Stimulated activated memory B cell treated with anti-CD40 and anti-IgM and Interleukin-4, amounts not matched to agents 10 μg/mL and 1 μg/mL and 100 μg/mL, for 72 hours (primary cell): ENCODE results near the gene HOTAIR.

Experiments
- ATAC-seq: fragments of 150-1000 bp; cut with Tn5 transposase; 2 replicates; pipeline ENCODE4 v1.10.0; 2021
- H3K27ac Mint-ChIP-seq: one replicate; pipeline ENCODE4 v1.8.0; 2022; ENCODE audit warnings: mild to moderate bottlenecking, mixed read lengths
- H3K27me3 Mint-ChIP-seq: one replicate; pipeline ENCODE4 v1.8.0; 2022; ENCODE audit warnings: mixed read lengths
- H3K36me3 Mint-ChIP-seq: one replicate; pipeline ENCODE4 v1.8.0; 2022; ENCODE audit warnings: mixed read lengths
- H3K4me1 Mint-ChIP-seq: one replicate; pipeline ENCODE4 v1.8.0; 2022; ENCODE audit warnings: mixed read lengths
- H3K4me3 Mint-ChIP-seq: one replicate; pipeline ENCODE4 v1.8.0; 2022; ENCODE audit warnings: mild to moderate bottlenecking, moderate library complexity, mixed read lengths
- H3K9me3 Mint-ChIP-seq: one replicate; pipeline ENCODE4 v1.8.0; 2022; ENCODE audit warnings: mixed read lengths

Gene HOTAIR

DNA sequence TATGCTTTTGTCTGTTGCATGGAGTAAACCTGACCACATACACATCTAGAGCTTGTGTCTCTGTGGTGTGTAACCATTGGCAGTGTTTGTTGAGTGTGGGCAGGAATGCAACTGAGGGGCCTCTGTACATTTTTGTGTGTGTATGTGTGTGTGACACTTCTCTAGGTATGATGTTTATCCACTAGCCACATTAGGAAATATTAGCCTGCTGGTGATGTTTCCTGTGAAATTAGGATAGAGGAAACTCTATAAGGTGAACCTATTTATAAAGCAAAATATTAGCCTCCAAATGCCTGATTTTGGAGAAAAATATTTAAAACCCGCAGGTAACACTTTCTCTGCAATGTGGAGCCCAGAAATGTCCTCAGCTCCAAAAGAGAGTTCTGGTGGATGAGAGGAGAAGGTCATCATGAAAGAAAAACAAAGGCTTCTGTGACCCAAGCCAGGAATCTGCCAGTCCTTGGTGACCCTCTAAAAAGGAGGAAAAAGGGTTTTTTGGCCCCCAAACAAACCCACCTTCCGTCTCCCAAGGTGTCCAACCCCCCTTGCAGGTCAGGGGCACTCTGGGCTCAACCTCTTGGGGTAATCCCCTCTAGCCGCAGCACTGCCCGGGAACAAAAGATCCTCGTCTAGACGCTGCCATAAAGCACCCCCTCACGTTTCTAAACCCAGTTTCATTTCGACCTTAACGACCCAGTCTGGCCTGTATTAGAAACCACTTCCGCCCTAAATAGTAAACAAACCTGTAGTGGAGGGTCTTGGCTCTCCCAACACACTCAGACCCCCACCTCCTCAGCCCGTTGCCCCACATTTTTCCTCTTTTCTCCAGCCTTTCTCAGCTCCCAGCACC lies 3.1 kb upstream of the HOTAIR start:
- H3K4me1 Mint-ChIP-seq = peaks cover 17% of the 10 kb centered on the region
- peaks cover 87% of the 10 kb centered on the region for H3K27me3 Mint-ChIP-seq
- ATAC-seq = no peak
- H3K4me3 Mint-ChIP-seq = no peak overlapping the region
- H3K27ac Mint-ChIP-seq = no peak overlapping the region
- no peaks in the 10 kb centered on the region for H3K36me3 Mint-ChIP-seq
- H3K9me3 Mint-ChIP-seq = peaks cover 2% of the 10 kb centered on the region

DNA sequence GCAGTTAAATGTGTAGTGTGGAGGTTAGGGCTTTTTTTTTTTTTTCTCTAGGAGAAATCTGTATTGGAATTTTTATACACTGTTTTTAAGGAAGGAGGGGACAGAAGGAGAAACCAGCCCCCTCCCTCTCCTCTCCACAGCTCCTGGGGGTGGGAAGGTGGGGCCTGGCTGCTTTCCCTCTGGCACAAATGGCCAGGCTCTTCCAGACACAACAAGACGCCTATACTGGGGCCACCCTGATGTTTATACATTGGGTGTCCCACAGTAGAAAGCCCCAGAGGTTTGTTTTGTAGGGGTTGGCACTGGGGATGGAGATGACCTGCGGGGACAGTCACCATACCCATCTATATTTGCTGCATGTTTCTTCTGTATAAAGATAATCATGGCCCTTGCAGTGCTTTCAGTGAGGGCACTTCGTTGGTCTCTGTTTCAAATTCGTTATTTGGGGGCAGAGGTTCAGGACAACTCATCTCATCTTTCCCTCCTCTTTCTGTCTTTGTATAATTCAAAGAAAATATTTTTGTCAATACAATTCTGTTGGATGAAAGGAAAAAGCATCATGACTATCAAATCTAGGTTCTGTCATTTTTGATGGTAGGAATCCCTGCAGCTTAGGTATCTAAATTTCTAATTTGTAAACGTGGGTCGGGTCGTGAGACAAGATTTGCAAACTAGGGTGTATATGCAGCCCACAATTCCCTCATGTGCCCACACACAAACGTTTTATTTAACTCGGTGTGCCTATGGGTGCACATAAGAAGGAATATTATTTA lies 2.3 kb upstream of the HOTAIR start:
- Mint-ChIP-seq H3K4me3 (no peak overlapping the region), H3K4me1 (peaks cover 17% of the 10 kb centered on the region), H3K27ac (no peak overlapping the region), H3K27me3 (peaks cover 87% of the 10 kb centered on the region), H3K9me3 (peaks cover 2% of the 10 kb centered on the region), H3K36me3 (no peaks in the 10 kb centered on the region)
- ATAC-seq = no peak

DNA sequence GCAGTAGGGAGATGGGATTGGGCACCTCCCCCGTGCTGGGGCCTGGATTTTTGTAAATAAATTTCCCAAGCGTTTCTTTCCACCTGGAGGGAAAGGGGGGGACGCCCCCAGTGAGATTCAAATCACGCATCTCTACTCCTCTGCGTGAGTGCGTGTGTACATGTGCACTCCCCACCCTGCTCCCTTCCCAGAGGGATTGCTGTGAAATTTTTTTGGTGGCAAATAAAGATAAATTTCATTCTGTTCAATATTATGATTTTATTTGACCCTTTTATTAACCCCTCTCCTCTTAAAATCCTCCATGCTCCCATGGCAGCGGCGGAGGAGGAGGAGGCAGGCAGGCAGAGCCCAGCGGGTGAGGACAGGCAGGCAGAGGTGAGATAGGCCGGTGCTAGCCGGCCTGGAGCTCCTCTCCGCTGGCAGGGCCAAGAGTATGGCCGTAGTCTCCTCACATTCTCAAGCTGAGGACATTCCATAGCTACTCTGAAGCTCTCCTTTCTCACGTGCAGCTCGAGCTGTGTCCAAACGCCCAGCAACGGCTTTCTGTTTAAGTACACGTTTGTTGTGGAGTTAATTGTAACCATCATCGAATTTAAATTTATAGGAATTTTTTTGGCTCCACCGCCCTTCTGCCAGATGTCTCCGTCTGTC lies 1.5 kb upstream of the HOTAIR start:
- Mint-ChIP-seq H3K4me3 (no peak overlapping the region), H3K27ac (no peak overlapping the region), H3K9me3 (peaks cover 2% of the 10 kb centered on the region), H3K27me3 (peaks cover 87% of the 10 kb centered on the region), H3K4me1 (peaks cover 17% of the 10 kb centered on the region), H3K36me3 (no peaks in the 10 kb centered on the region)
- no peak for ATAC-seq

DNA sequence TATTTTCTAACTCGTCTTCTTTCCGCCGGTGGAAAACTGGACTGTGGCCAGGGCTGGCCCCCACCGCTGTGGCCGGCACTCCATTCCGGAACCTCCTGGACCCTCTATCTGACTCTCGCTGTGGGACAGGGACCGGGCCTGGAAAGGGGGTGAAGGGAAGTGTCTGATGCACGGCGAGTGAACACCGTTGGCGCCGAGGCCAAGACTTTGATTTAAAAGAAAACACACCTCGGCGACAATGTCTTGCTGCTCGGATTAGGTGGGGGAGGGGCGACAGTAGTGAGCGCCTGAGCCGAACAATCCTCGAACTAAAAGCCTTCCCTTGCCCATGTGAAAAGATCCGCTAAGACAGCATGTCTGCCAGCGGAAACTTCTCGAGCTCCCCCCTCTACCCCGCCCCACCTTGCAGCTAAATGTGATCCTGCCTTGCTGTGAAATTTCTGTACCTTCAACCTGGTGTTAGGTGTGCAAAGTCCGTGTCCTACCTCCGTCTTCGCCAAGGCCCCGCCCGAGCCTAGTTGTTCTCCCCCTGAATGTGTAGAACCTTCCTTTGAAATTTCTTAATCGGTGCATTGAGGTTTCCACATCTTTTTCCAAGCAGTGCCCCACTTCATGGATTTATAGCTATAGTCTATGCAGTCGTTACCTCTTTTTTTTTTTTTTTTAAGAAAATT lies 862 bp upstream of the HOTAIR start:
- no peak overlapping the region for H3K27ac Mint-ChIP-seq
- H3K4me3 Mint-ChIP-seq = peak overlapping the region; percentile 41
- H3K36me3 Mint-ChIP-seq = no peaks in the 10 kb centered on the region
- H3K27me3 Mint-ChIP-seq = peaks cover 87% of the 10 kb centered on the region
- peaks cover 2% of the 10 kb centered on the region for H3K9me3 Mint-ChIP-seq
- ATAC-seq = no peak
- H3K4me1 Mint-ChIP-seq = peaks cover 15% of the 10 kb centered on the region

DNA sequence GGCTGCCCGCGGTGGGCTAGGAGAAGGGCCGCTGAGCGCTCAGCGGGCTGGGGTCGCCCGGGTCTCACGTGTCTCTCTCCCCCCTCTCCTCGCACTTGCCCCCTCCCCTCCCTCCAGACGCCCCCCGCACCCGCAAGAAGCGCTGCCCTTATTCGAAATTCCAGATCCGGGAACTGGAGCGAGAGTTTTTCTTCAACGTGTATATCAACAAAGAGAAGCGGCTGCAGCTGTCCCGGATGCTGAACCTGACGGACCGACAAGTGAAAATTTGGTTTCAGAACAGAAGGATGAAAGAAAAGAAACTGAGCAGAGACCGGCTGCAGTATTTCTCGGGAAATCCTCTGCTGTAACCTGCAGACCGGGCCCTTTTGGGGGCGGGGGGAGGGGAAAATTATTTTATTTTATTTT lies 314 bp upstream of the HOTAIR start:
- H3K27me3 Mint-ChIP-seq = peaks cover 87% of the 10 kb centered on the region
- H3K4me3 Mint-ChIP-seq = no peak overlapping the region

DNA sequence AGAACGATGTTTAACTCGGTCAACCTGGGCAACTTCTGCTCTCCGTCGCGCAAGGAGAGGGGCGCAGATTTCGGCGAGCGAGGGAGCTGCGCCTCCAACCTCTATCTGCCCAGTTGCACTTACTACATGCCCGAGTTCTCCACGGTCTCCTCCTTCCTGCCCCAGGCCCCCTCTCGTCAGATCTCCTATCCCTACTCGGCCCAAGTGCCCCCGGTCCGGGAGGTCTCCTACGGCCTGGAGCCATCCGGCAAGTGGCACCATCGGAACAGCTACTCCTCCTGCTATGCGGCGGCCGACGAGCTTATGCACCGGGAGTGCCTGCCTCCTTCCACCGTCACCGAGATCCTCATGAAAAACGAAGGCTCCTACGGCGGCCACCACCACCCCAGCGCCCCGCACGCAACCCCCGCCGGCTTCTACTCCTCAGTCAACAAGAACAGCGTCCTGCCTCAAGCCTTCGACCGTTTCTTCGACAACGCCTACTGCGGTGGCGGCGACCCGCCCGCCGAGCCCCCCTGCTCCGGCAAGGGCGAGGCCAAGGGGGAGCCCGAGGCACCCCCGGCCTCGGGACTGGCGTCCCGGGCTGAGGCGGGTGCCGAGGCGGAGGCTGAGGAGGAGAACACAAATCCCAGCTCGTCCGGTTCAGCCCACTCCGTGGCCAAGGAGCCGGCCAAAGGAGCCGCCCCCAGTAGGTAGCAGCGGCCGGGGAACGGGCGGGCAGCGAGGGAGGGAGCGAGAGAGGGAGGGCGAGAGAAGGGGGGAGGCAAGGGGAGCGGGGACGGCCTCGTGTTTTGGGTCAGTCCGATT lies 1.3 kb downstream of the HOTAIR start:
- Mint-ChIP-seq H3K9me3 (peaks cover 2% of the 10 kb centered on the region), H3K27ac (no peak overlapping the region), H3K4me3 (no peak overlapping the region)

More for the DNA sequence above, 314 bp upstream of the HOTAIR start:
- H3K36me3 Mint-ChIP-seq = no peaks in the 10 kb centered on the region
- peaks cover 2% of the 10 kb centered on the region for H3K9me3 Mint-ChIP-seq
- ATAC-seq = no peak
- peaks cover 10% of the 10 kb centered on the region for H3K4me1 Mint-ChIP-seq
- H3K27ac Mint-ChIP-seq = no peak overlapping the region

DNA sequence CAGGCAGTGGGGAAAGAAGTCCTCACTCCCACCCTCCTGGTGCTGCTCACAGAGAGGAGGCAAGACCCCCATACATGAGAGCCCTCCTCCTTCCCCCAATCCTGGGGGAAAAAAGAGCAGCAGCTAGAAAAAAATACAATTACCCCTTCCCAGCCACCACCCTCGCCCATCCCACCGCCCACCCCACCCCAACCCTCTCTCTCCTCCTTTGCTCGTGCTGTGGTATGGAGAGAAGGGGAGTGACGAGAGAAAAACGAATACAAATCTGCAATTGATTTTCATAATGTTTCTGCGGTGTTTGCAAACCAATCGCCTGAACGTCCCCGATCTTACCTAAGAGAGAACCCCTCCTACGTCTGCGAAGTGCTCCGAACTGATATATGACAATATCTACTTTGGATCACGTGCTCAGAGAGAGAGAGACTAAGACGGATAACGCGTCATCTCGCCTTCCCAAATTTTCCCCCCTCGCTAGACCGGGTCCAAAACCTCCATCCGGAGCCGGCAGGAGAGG lies 2.0 kb downstream of the HOTAIR start, which contains the start of gene HOXC11:
Gene HOXC11 (plus strand): TSS at position 405 of the 514 bp plus-strand sequence. CDS start 116 bp downstream, outside the sequence.
- Mint-ChIP-seq H3K27ac (no peak within 1 kb of the TSS), H3K4me1 (peaks cover 9% of the 10 kb centered on the region), H3K4me3 (no peak within 1 kb of the TSS), H3K36me3 (no peaks in the 10 kb centered on the region), H3K27me3 (peaks cover 87% of the 10 kb centered on the region), H3K9me3 (peaks cover 2% of the 10 kb centered on the region)
- no peak for ATAC-seq

More for the DNA sequence above, 1.3 kb downstream of the HOTAIR start:
- ATAC-seq = no peak
- H3K27me3 Mint-ChIP-seq = peaks cover 87% of the 10 kb centered on the region
- peaks cover 9% of the 10 kb centered on the region for H3K4me1 Mint-ChIP-seq
- H3K36me3 Mint-ChIP-seq = no peaks in the 10 kb centered on the region

DNA sequence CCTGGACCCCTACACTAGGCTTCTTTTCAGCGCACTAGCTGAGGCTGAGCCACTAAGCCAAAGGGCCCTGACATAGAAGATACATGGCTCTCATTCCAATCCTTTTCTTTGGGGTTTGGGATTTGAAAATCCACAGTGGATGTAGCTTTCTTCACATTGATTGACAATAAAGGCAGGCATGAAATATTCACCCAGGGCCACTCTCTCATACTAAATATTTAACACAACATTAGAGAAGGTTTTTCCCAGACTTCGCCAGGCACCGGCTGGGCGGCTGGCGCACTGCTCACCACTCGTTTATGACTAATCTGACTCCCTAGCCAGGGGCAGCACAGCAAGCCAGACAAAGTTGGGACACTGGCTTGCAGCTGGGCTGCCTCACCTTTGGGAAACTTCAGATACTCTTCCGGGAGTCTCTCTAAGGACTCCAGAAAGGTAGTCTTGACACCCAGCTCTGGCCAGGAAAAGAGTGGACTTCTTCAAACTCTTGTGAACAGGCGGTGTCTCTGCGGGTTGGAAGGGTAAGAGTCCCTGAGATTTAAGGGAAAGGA lies 2.5 kb downstream of the HOTAIR start:
- H3K27me3 Mint-ChIP-seq = peaks cover 87% of the 10 kb centered on the region
- H3K36me3 Mint-ChIP-seq = no peaks in the 10 kb centered on the region
- peaks cover 2% of the 10 kb centered on the region for H3K9me3 Mint-ChIP-seq
- no peak overlapping the region for H3K27ac Mint-ChIP-seq
- H3K4me3 Mint-ChIP-seq = no peak overlapping the region
- ATAC-seq = no peak
- peaks cover 9% of the 10 kb centered on the region for H3K4me1 Mint-ChIP-seq

DNA sequence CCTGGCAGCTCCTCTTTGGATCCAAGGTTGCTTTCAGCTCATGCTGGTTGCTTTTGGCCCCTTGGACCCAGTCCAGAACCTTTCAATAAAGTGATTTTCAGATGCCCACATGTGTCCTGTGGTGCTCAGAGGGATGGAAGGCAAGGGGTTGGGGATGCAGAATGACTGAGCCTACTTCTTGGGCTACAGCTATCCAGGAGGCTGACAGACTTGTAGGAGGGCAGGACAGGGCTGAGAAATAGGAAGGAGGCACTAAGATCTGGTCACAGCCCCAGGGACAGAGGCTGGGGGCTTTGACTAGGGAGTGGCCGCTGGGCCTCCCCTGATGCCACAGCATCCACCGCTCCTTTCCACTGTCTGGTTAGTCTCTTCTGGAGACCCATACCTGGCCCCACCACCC lies 3.1 kb downstream of the HOTAIR start:
- Mint-ChIP-seq H3K9me3 (peaks cover 2% of the 10 kb centered on the region), H3K4me1 (peaks cover 10% of the 10 kb centered on the region), H3K27ac (no peak overlapping the region), H3K27me3 (peaks cover 87% of the 10 kb centered on the region), H3K36me3 (no peaks in the 10 kb centered on the region), H3K4me3 (no peak overlapping the region)
- ATAC-seq = no peak

DNA sequence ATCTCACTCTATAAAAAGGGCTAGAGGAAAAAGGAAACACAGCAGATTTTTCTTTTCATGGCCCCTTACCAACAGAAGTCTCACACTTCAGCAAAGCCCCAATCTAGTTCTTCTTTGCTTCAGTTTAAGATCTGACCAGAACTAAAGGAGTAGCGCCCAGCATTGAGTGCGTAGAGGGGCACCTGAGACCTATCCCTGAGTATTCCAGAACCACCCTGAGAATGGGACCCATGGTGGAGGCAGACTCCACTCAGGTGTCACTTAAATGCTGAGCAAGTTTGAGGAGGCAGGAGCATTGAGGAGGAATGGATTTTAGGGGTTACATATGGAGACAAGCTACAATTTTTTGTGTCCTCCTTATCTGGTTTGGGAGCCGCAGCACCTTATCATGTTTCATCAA lies 3.6 kb downstream of the HOTAIR start:
- H3K27ac Mint-ChIP-seq = no peak overlapping the region
- no peak overlapping the region for H3K4me3 Mint-ChIP-seq
- ATAC-seq = no peak
- peaks cover 15% of the 10 kb centered on the region for H3K4me1 Mint-ChIP-seq
- H3K36me3 Mint-ChIP-seq = no peaks in the 10 kb centered on the region
- peaks cover 6% of the 10 kb centered on the region for H3K9me3 Mint-ChIP-seq
- peaks cover 87% of the 10 kb centered on the region for H3K27me3 Mint-ChIP-seq

DNA sequence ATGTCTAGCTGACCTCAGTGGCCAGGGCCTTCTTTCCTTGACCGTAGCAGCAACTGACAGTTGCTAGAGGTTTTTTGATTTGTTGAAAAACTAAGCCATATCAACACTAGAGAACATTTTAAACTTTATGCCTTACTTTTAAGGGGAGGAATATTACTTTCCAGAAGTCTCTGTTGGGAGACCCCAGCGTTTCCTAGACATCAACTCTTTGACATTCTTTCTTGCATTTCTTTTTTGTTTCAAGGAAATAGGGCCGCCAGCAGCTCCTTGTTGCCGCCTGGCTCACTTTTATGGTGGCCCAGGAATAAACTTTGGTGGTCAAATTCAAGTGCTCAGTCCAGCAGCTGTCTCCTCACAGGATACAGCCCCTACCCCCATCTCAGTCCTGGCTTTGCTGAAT lies 4.3 kb downstream of the HOTAIR start:
- H3K9me3 Mint-ChIP-seq = peaks cover 6% of the 10 kb centered on the region
- no peak for ATAC-seq
- H3K27ac Mint-ChIP-seq = no peak overlapping the region
- peaks cover 3% of the 10 kb centered on the region for H3K36me3 Mint-ChIP-seq
- H3K4me3 Mint-ChIP-seq = no peak overlapping the region
- peaks cover 18% of the 10 kb centered on the region for H3K4me1 Mint-ChIP-seq
- H3K27me3 Mint-ChIP-seq = peaks cover 87% of the 10 kb centered on the region

DNA sequence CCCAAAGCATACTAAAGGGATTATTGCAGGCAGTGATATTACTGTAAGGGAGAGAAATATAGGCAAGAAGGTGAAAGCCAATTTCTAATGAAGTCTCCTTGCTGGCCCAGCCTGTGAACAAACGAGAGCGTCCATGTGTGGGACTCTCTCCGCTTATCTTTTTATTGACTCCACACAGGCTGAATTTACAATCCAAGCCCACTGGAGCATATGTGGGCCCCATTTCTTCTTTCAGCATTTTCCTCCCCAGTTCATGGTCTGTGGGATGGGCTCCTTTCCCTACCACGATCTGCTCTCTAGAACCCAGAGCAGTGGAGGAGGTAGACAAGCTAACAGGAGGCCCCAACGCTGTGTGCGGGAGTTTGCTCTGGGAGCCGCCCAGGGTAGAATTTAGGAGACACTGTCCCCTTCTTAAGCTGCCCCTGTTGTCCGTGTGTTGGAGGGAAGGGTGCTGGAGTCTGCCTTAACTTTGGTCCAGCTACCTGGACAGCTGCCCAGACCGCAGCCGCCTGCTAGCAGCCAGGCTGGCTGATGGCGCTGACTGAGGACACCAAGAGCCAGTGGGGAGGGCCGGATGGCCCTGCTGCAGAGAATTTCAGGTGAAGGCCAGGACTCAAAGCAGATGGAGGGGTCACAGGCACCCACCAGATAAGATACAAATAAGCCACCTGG lies 5.0 kb downstream of the HOTAIR start:
- H3K27me3 Mint-ChIP-seq = peaks cover 90% of the 10 kb centered on the region
- peaks cover 8% of the 10 kb centered on the region for H3K9me3 Mint-ChIP-seq
- peaks cover 21% of the 10 kb centered on the region for H3K4me1 Mint-ChIP-seq
- no peak overlapping the region for H3K27ac Mint-ChIP-seq
- H3K4me3 Mint-ChIP-seq = no peak overlapping the region
- no peak for ATAC-seq
- peaks cover 5% of the 10 kb centered on the region for H3K36me3 Mint-ChIP-seq
